HepG2 (cell line): ENCODE measurements around the gene ZNF749. TPM values are rescaled to one million over a fixed set of nuclear protein-coding genes. Genes with fewer than 3 reads are reported as not detected.

Experiments
- AHR ChIP-seq: IDR thresholded peaks from 2 replicates; pipeline ENCODE4 v1.6.1; 2018; ENCODE audit warnings: missing genetic modification reagents, missing compliant biosample characterization
- CC2D1A ChIP-seq: sonication (generic); formaldehyde crosslinking; IDR thresholded peaks from 2 replicates; pipeline ENCODE4 v1.8.1; 2023; ENCODE audit warnings: mild to moderate bottlenecking, missing genetic modification reagents
- CEBPB ChIP-seq: IDR thresholded peaks from 2 replicates; pipeline ENCODE4 v1.6.1; 2011; ENCODE audit warnings: low read depth, low read length, improper control_type of control experiment, borderline replicate concordance
- GABPB1 ChIP-seq: IDR thresholded peaks from 2 replicates; pipeline ENCODE4 v1.6.1; 2016; ENCODE audit warnings: mild to moderate bottlenecking, missing genetic modification reagents, moderate library complexity, missing compliant biosample characterization
- HOXA3 ChIP-seq: sonication (generic); formaldehyde crosslinking; IDR thresholded peaks from 2 replicates; pipeline ENCODE4 v1.5.0; 2020; ENCODE audit warnings: missing genetic modification reagents
- MTF1 ChIP-seq: sonication (generic); formaldehyde crosslinking; IDR thresholded peaks from 2 replicates; pipeline ENCODE4 v1.5.0; 2020; ENCODE audit warnings: missing genetic modification reagents
- RBFOX2 ChIP-seq: fragments of 200-400 bp; formaldehyde crosslinking; IDR thresholded peaks from 2 replicates; pipeline ENCODE4 v1.6.1; 2017; ENCODE audit warnings: low read depth, mild to moderate bottlenecking, low read length
- SMAD3 ChIP-seq: sonication (generic); formaldehyde crosslinking; IDR thresholded peaks from 2 replicates; pipeline ENCODE4 v1.4.0; 2020; ENCODE audit warnings: missing genetic modification reagents
- SOX6 ChIP-seq, 2 experiments: fragments of 450-650 bp in 1 of 2; sonication (generic) in 1 of 2; formaldehyde crosslinking in 1 of 2; IDR thresholded peaks; 2 replicates each; pipeline versions ENCODE4 v1.4.0 to v1.6.1; 2017 to 2020; ENCODE audit warnings: antibody characterized with exemption in 1 of 2, mild to moderate bottlenecking in 1 of 2, missing genetic modification reagents in 1 of 2
- ZMYM3 ChIP-seq: sonication (generic); formaldehyde crosslinking; IDR thresholded peaks from 2 replicates; pipeline ENCODE4 v1.5.1; 2020; ENCODE audit warnings: mild to moderate bottlenecking, missing genetic modification reagents
- ZNF282 ChIP-seq: fragments of 450-650 bp; IDR thresholded peaks from 2 replicates; pipeline ENCODE4 v1.6.1; 2018; ENCODE audit not compliant: partially characterized antibody
- ZNF432 ChIP-seq: sonication (generic); formaldehyde crosslinking; IDR thresholded peaks from 2 replicates; pipeline ENCODE4 v1.5.0; 2020; ENCODE audit warnings: missing genetic modification reagents, mild to moderate bottlenecking, borderline replicate concordance
- ZNF878 ChIP-seq: sonication (generic); formaldehyde crosslinking; IDR thresholded peaks from 2 replicates; pipeline ENCODE4 v1.8.1; 2023; ENCODE audit warnings: mild to moderate bottlenecking, missing genetic modification reagents, moderate library complexity
- polyA plus RNA-seq, 8 experiments: library from polyadenylated mRNA; depleted of rRNA in 3 of 8; stranded (reverse) in 7 of 8; unstranded in 1 of 8; fragments of >200 nt; fragmentation: Illumina TruSeq in 4 of 8; extraction: Trizol in 4 of 8; gene quantifications; 2 replicates each; pipeline versions ENCODE4 v1.2.1 to v1.2.3, GENCODE V29; 2011 to 2016; ENCODE audit warnings: low read depth in 4 of 8, missing spikeins in 1 of 8, mixed read lengths in 1 of 8; ENCODE audit not compliant: insufficient read depth in 1 of 8
- total RNA-seq, 5 experiments: library from RNA; depleted of rRNA; stranded (reverse); fragments of >200 nt; fragmentation: Illumina TruSeq; extraction: Trizol; gene quantifications; 2 replicates each; pipeline ENCODE4 v1.2.3, GENCODE V29; 2016; ENCODE audit warnings: low read depth in 1 of 5
- TF ChIP-seq, protein P1 (sequence below): sonication (generic); formaldehyde crosslinking; IDR thresholded peaks from 2 replicates; pipeline ENCODE4 v1.4.0; 2020; ENCODE audit warnings: missing genetic modification reagents
- TF ChIP-seq, protein P2 (sequence below): conservative IDR thresholded peaks from 2 replicates; pipeline ENCODE4 v1.6.1; 2018; ENCODE audit warnings: missing genetic modification reagents
- TF ChIP-seq, protein P3 (sequence below): sonication (generic); formaldehyde crosslinking; IDR thresholded peaks from 2 replicates; pipeline ENCODE4 v1.5.0; 2020; ENCODE audit warnings: mild to moderate bottlenecking, missing genetic modification reagents
- TF ChIP-seq, protein P4 (sequence below): sonication (generic); formaldehyde crosslinking; IDR thresholded peaks from 2 replicates; pipeline ENCODE4 v1.4.0; 2020; ENCODE audit warnings: missing genetic modification reagents; ENCODE audit errors: not compliant biosample characterization
- TF ChIP-seq, protein P5 (sequence below): IDR thresholded peaks from 2 replicates; pipeline ENCODE4 v1.6.1; 2016; ENCODE audit warnings: low read depth, missing genetic modification reagents, missing compliant biosample characterization

Gene ZNF749
- total and polyA plus RNA-seq, 2 of the 13 experiments (the other 11 are each of a cell fraction or from before 2014, with no cell fraction given): 18.9 to 21.0 TPM

DNA sequence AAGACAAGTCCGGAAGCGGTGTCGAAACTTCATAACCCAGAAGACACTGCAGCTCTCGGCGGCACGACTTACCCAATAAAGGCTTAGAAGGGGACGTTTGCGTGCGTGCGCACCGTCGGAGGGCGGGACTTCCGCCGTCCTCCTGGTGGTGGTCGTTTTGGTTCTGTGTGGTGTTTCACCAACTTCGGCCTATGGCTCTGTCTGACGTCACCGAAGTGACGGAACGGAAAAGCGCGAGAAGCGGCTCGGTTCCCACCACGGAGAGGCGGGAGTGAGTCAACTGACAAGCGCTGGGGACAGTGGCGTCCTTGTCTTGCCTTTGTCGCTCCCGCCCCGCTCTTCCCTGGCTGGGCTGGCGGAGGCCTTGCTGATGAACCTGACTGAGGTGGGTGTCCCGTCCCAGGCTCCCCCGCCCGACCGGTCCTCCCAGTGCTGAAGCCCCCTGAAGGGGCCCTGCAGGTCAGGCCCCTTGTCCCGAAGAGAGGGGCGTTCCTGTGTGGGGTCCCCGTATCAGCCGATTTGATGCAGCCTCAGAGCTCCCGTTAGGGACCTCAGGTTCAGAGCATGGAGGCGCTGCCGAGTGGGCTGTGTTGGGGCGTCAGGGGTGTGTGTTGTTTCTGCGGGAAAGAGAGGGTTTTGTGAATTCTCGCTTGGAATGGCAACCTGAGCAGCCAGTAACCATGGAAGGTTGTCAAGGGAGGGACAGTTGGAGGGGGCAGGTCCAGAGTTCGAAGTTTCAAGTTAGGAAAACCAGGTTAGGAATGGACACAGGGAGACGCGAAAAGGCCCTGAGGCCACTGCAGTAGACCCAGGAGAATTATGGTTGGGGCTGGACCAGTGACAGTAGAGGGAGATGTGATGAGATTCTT lies 45.2 kb upstream of the ZNF749 start, which contains the start of gene ZNF548 (continued):
- TF ChIP-seq ZNF432: no peak
- TF ChIP-seq HOXA3 (CRISPR knock-in tag): peak; percentile 100
- TF ChIP-seq SOX6 (IDR thresholded peaks at IDR 0.05): no peak
- peak; percentile 59 for TF ChIP-seq SOX6 (CRISPR knock-in tag; IDR thresholded peaks at IDR 0.05)
- peak; percentile 23; the same call in 1 of the 2 replicates for TF ChIP-seq SMAD3 (CRISPR knock-in tag)
- peak; percentile 93 for TF ChIP-seq CEBPB
- TF ChIP-seq, protein P1, sequence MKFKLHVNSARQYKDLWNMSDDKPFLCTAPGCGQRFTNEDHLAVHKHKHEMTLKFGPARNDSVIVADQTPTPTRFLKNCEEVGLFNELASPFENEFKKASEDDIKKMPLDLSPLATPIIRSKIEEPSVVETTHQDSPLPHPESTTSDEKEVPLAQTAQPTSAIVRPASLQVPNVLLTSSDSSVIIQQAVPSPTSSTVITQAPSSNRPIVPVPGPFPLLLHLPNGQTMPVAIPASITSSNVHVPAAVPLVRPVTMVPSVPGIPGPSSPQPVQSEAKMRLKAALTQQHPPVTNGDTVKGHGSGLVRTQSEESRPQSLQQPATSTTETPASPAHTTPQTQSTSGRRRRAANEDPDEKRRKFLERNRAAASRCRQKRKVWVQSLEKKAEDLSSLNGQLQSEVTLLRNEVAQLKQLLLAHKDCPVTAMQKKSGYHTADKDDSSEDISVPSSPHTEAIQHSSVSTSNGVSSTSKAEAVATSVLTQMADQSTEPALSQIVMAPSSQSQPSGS: peak; percentile 92
- 0 out of 2 replicates have a peak, but pooled peaks have one; percentile 31 for TF ChIP-seq AHR
- TF ChIP-seq ZNF282: no peak
- TF ChIP-seq MTF1 (CRISPR knock-in tag): no peak
- TF ChIP-seq CC2D1A (CRISPR knock-in tag): no peak
- TF ChIP-seq, protein P2, sequence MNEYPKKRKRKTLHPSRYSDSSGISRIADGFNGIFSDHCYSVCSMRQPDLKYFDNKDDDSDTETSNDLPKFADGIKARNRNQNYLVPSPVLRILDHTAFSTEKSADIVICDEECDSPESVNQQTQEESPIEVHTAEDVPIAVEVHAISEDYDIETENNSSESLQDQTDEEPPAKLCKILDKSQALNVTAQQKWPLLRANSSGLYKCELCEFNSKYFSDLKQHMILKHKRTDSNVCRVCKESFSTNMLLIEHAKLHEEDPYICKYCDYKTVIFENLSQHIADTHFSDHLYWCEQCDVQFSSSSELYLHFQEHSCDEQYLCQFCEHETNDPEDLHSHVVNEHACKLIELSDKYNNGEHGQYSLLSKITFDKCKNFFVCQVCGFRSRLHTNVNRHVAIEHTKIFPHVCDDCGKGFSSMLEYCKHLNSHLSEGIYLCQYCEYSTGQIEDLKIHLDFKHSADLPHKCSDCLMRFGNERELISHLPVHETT (CRISPR knock-in tag): peak; percentile 78; the same call in 1 of the 2 replicates
- TF ChIP-seq ZNF878: no peak
- TF ChIP-seq, protein P3, sequence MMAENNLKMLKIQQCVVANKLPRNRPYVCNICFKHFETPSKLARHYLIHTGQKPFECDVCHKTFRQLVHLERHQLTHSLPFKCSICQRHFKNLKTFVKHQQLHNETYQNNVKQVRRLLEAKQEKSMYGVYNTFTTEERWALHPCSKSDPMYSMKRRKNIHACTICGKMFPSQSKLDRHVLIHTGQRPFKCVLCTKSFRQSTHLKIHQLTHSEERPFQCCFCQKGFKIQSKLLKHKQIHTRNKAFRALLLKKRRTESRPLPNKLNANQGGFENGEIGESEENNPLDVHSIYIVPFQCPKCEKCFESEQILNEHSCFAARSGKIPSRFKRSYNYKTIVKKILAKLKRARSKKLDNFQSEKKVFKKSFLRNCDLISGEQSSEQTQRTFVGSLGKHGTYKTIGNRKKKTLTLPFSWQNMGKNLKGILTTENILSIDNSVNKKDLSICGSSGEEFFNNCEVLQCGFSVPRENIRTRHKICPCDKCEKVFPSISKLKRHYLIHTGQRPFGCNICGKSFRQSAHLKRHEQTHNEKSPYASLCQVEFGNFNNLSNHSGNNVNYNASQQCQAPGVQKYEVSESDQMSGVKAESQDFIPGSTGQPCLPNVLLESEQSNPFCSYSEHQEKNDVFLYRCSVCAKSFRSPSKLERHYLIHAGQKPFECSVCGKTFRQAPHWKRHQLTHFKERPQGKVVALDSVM (CRISPR knock-in tag): no peak
- TF ChIP-seq, protein P4, sequence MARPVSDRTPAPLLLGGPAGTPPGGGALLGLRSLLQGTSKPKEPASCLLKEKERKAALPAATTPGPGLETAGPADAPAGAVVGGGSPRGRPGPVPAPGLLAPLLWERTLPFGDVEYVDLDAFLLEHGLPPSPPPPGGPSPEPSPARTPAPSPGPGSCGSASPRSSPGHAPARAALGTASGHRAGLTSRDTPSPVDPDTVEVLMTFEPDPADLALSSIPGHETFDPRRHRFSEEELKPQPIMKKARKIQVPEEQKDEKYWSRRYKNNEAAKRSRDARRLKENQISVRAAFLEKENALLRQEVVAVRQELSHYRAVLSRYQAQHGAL: no peak
- peak; percentile 95 for TF ChIP-seq ZMYM3 (CRISPR knock-in tag)
- TF ChIP-seq, protein P5, sequence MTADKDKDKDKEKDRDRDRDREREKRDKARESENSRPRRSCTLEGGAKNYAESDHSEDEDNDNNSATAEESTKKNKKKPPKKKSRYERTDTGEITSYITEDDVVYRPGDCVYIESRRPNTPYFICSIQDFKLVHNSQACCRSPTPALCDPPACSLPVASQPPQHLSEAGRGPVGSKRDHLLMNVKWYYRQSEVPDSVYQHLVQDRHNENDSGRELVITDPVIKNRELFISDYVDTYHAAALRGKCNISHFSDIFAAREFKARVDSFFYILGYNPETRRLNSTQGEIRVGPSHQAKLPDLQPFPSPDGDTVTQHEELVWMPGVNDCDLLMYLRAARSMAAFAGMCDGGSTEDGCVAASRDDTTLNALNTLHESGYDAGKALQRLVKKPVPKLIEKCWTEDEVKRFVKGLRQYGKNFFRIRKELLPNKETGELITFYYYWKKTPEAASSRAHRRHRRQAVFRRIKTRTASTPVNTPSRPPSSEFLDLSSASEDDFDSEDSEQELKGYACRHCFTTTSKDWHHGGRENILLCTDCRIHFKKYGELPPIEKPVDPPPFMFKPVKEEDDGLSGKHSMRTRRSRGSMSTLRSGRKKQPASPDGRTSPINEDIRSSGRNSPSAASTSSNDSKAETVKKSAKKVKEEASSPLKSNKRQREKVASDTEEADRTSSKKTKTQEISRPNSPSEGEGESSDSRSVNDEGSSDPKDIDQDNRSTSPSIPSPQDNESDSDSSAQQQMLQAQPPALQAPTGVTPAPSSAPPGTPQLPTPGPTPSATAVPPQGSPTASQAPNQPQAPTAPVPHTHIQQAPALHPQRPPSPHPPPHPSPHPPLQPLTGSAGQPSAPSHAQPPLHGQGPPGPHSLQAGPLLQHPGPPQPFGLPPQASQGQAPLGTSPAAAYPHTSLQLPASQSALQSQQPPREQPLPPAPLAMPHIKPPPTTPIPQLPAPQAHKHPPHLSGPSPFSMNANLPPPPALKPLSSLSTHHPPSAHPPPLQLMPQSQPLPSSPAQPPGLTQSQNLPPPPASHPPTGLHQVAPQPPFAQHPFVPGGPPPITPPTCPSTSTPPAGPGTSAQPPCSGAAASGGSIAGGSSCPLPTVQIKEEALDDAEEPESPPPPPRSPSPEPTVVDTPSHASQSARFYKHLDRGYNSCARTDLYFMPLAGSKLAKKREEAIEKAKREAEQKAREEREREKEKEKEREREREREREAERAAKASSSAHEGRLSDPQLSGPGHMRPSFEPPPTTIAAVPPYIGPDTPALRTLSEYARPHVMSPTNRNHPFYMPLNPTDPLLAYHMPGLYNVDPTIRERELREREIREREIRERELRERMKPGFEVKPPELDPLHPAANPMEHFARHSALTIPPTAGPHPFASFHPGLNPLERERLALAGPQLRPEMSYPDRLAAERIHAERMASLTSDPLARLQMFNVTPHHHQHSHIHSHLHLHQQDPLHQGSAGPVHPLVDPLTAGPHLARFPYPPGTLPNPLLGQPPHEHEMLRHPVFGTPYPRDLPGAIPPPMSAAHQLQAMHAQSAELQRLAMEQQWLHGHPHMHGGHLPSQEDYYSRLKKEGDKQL: no peak
- TF ChIP-seq GABPB1: peak; percentile 98
- TF ChIP-seq RBFOX2: peak; percentile 71
